Right atrium auricular region (tissue), 2 donors: ENCODE results near the gene E2F6. TPM values are rescaled to one million over a fixed set of nuclear protein-coding genes. Genes with fewer than 3 reads are reported as not detected.

Experiments used
- DNase-seq: peaks from one replicate; pipeline ENCODE4 v3.0.0-alpha.2; 2019; ENCODE audit warnings: low spot score
- H3K27ac ChIP-seq, 2 donors: fragments of 200-600 bp; sonication (generic); 1 replicate in 1 of 2; 2 replicates in 1 of 2; pipeline ENCODE4 v1.5.1; 2016 to 2019
- H3K27me3 ChIP-seq, 2 donors: fragments of 200-600 bp; sonication (generic); one replicate each; pipeline versions ENCODE4 v1.5.1 to v1.6.0; 2017 to 2019
- H3K36me3 ChIP-seq: fragments of 200-600 bp; sonication (generic); one replicate; pipeline ENCODE4 v1.5.1; 2016
- H3K4me1 ChIP-seq, 2 donors: fragments of 200-600 bp; sonication (generic); one replicate each; pipeline versions ENCODE4 v1.5.1 to v1.6.0; 2017 to 2019
- H3K4me3 ChIP-seq, 2 donors: fragments of 200-600 bp; sonication (generic); 1 replicate in 1 of 2; 2 replicates in 1 of 2; pipeline ENCODE4 v1.5.1; 2017 to 2019; ENCODE audit warnings: mild to moderate bottlenecking in 1 of 2, moderate library complexity in 1 of 2
- H3K9me3 ChIP-seq, 2 donors: fragments of 200-600 bp; sonication (generic); one replicate each; pipeline ENCODE4 v1.5.1; 2019
- CTCF ChIP-seq, 2 donors: fragments of 200-600 bp; sonication (generic); IDR thresholded peaks; one replicate each; pipeline ENCODE4 v1.5.1; 2019; ENCODE audit warnings: antibody characterized with exemption in 2 of 2
- total RNA-seq, 2 donors: library from RNA; depleted of rRNA; stranded (reverse); fragments of >200 nt; gene quantifications; one replicate each; pipeline ENCODE4 v1.1.0, GENCODE V29; 2016

The E2F6 gene, protein sequence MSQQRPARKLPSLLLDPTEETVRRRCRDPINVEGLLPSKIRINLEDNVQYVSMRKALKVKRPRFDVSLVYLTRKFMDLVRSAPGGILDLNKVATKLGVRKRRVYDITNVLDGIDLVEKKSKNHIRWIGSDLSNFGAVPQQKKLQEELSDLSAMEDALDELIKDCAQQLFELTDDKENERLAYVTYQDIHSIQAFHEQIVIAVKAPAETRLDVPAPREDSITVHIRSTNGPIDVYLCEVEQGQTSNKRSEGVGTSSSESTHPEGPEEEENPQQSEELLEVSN
- total RNA-seq = 10 to 100 TPM; 19.1 to 20.2 TPM

GRCh38 chr2:11465485-11466306 lies at the start of gene E2F6:
Gene E2F6, minus strand, starts transcription at chr2:11466161. Its CDS starts 282 bp downstream, at chr2:11465879.
- Histone ChIP-seq H3K4me3 (peak within 1 kb of the TSS; percentile 70 to 72), H3K27ac (peak within 1 kb of the TSS; percentile 94), H3K4me1 (peaks cover 0 to 46% of the 10 kb centered on the region in 2 donors), H3K9me3 (no peaks in the 10 kb centered on the region), H3K27me3 (no peaks in the 10 kb centered on the region), H3K36me3 (peaks cover 11% of the 10 kb centered on the region)
- peak; percentile 92 for DNase-seq
- no peak for TF ChIP-seq CTCF (IDR thresholded peaks at IDR 0.05)

DNA sequence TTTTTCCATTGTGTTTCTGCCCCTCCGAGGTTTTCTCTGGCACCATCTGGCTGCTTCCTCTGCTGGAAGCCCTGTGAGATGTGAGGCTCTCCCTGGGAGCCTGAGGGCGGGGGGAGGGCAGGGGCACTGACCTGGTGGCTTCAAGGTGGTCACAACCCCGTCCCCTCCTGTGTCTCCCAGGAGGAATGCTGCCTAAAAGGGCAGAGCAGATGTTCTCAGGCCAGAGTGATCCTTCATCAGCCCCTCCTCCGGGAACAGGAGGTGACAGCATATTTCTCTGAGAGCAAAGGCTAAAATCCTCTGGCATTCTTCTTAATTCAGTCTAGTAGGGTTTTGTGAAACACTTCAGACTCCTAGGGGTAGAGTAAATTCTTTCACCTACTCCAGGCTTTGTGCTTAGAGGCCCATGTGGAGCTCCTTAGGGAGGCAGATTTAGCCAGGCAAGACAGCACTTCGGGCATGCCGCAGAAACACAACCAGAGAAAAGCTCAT lies 49.6 kb upstream of the E2F6 start:
- no peaks in the 10 kb centered on the region for H3K4me1 ChIP-seq
- no peaks in the 10 kb centered on the region for H3K36me3 ChIP-seq
- DNase-seq = no peak
- no peaks in the 10 kb centered on the region for H3K27me3 ChIP-seq
- H3K27ac ChIP-seq = no peak overlapping the region
- no peak for TF ChIP-seq CTCF (IDR thresholded peaks at IDR 0.05)
- no peaks in the 10 kb centered on the region for H3K9me3 ChIP-seq
- H3K4me3 ChIP-seq = no peak overlapping the region

GRCh38 chr2:11514904-11515303 lies 48.9 kb upstream of the E2F6 start:
- H3K36me3 ChIP-seq = no peaks in the 10 kb centered on the region
- H3K4me1 ChIP-seq = no peaks in the 10 kb centered on the region
- no peak for TF ChIP-seq CTCF (IDR thresholded peaks at IDR 0.05)
- H3K4me3 ChIP-seq = no peak overlapping the region
- H3K27ac ChIP-seq = no peak overlapping the region
- no peaks in the 10 kb centered on the region for H3K27me3 ChIP-seq
- no peaks in the 10 kb centered on the region for H3K9me3 ChIP-seq
- no peak for DNase-seq

- no peaks in the 10 kb centered on the region for H3K9me3 ChIP-seq
- no peaks in the 10 kb centered on the region for H3K27me3 ChIP-seq
- DNase-seq = no peak
- no peaks in the 10 kb centered on the region for H3K36me3 ChIP-seq
- H3K4me3 ChIP-seq = no peak overlapping the region
- TF ChIP-seq CTCF (IDR thresholded peaks at IDR 0.05) = no peak
- H3K4me1 ChIP-seq = no peaks in the 10 kb centered on the region
- no peak overlapping the region for H3K27ac ChIP-seq
These were observed 48.2 kb upstream of the E2F6 start for GRCh38 chr2:11514081-11514730.

DNA sequence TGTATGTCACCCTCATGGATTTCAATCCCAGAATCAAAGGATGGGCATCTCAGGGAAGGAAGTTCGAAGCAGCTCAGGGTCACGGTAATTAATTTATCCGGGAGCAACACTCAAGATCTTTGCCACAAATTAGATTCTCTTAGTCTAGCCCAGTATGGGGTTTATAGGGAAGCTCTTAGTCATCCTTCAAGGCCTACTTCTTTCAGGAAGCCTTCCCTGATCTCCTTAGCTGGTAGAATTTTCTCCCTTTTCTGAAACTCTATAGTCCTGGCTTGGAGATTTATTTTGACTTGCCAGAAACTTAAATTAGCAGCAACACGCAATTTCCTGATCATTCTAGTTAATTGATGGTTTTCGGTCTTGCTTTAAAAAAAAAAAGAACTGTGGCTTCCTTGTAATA lies 47.4 kb upstream of the E2F6 start:
- Histone ChIP-seq H3K36me3 (no peaks in the 10 kb centered on the region), H3K27me3 (no peaks in the 10 kb centered on the region), H3K4me3 (no peak overlapping the region), H3K9me3 (no peaks in the 10 kb centered on the region), H3K27ac (no peak overlapping the region), H3K4me1 (no peaks in the 10 kb centered on the region)
- TF ChIP-seq CTCF (IDR thresholded peaks at IDR 0.05) = no peak
- no peak for DNase-seq
